ENCODE results near the gene ALK.

Gene ALK

DNA sequence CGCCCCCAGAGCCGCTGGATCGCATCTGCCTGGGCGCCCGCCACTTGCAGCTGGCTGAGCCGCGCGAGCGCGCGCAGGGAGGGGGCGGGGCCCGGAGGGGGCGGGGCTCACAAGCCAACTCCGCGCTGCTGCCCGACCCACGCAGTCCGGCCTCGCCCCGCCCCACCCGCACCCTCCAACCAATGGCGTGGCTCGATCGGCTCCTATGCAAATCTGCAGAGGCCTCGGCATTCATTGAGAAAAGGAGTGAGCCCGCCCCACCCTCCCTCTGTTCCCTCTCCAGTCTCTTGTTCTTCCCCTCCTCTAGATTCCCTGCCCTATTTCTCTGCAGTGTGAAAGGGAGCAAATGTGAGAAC lies at the start of gene ALK:
Gene ALK, minus strand, starts transcription at position 27 of the 356 bp plus-strand sequence. CDS start 927 bp downstream, outside the sequence.
- DNase-seq, result peak; percentile 91 to 97

DNA sequence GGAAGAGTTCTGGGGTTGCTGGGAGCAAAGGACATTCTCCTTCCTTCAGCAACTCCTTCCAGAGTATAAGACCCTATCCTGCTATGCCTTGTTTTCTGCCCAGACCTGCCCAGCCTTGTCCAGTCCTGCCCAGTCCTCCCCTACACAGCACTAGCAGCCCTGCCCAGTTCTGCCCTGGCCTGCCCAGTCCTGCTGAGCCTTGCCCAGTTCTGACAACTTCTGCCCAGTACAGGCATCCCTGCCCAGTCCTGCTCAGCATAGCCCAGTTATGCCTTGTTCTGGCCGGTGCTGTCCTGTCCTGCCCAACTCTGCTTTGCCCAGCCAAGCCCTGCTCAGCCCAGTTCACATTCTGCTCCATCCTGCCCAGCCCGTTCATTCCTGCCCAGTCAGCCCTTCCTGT lies 44.9 kb upstream of the ALK start:
- DNase-seq, result no peak

GRCh38 chr2:29963972-29964570 lies 42.7 kb upstream of the ALK start:
- no peak for DNase-seq

GRCh38 chr2:29962922-29963321 lies 41.5 kb upstream of the ALK start:
- DNase-seq, result no peak

- DNase-seq, result no peak
Observed at GRCh38 chr2:29954316-29954715, 32.9 kb upstream of the ALK start.

GRCh38 chr2:29952973-29953372 lies 31.6 kb upstream of the ALK start:
- DNase-seq, result no peak

GRCh38 chr2:29951576-29951975 lies 30.2 kb upstream of the ALK start:
- DNase-seq, result no peak

DNA sequence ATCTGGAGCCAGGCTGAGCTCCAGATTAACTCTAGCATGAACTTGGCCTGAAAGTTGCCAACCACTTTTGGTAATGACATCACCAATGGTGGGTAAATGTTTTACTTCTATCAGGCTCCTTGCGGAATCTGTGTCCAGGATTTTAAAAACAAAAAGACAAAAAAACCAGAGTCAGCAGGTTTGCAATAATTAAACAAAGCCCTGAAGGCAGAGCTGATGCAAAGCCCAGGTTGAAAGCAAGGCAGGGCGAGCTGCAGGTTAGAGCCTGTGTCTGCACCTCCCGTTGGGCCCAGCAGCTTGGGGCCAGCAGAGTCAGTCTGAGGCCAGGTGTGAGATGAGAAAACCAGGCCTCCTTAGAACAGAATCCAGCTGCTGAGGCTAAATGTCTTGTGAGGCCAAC lies 29.1 kb upstream of the ALK start:
- DNase-seq, result no peak

DNA sequence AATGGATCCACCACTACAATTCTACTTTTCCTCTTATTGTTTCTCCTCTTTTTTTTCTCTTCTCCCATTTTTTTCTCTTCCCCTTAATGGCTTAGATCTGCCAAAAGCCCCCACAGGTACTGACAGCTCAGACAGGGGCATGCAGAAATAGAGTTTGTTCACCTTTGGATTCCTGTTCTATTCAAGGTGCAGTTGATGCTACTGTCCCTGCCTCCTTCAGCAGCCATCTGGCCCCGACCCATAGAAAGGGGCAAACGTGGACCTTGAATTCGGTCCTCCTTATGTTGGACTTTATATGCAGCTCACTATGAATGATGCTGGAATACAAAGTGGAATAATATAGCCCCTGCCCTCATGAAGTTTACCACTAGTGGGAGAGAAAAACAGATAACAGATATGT lies 27.7 kb upstream of the ALK start:
- no peak for DNase-seq

DNA sequence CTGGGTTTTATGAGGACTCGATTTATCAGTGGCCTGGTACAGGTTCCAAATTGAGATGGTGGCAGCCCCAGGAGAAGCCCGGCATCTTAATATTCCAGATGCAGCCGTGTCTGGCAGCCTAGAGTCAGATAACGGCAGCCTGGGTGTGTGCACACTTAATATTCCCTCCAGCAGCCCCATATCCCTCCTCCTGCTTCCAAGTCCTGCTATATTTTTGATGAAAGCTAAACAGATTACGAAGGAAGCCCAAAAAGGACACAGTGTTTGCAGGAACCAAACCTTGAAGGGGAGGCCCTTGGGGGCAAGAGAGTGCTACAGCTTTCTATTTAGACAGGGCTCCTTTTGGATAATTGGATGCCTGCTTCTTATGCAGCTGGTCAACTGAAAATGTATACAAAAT lies 25.1 kb upstream of the ALK start:
- no peak for DNase-seq

- DNase-seq, result no peak
Observed at GRCh38 chr2:29942711-29943110, 21.3 kb upstream of the ALK start.

DNA sequence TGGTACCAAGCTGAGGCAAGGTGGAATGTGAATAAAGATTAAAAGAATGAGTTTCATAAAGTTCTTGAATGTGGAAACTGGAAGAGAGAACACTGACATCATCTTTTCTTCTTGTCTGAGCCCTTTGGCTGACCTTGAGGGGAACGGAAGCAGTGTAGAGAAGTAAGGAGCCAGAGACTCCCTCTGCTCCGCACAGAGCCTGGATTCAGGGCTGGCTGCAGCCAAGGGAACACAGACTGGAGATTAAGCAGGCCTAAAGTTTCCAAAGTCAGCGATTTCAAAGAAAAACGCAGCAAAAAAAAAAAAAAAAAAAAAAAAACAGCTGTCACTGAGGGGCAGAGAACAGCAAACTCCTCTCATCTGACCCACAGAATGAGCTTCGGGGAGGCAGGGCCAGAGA lies 19.3 kb upstream of the ALK start:
- DNase-seq, result no peak

DNA sequence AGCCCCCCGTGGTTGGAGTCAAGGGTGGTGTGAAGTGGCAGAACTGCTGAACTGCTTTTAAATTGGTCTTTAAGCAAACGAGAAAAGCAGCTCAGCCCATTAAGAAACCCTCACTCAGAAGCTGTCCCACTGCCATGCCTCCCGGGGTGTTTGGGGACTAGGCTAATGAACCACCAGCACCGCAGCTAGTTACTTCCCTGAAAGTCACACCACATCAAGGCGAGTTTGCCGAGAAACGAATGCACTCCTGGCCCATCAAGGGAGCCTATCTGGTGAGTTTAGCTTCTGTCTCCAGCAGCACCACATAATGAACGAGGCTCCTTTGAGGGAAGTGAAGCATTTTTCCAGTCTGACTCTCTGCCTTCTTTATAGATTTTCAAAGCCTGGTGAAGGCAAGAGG lies 14.6 kb upstream of the ALK start:
- DNase-seq, result no peak

DNA sequence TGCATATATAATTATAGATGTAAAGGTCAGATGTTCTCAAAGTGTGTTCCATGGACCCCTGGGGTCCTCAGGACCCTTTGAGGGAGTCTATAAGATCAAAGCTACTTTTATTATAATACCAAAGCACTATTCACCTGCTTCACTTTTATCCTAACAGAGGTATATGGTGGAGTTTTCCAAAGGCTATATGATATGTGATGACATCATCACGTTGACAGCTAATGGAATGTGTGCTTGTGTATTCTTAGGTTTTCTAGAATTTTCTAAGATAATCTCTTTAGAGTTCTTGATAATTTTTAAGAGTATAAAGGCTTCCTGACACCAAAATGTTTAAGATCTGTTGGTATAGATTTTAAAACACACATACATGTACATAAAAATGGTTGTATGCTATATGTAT lies 10.4 kb upstream of the ALK start:
- no peak for DNase-seq

- DNase-seq, result peak; percentile 39 to 83
Observed at GRCh38 chr2:29923110-29923721, 1.8 kb upstream of the ALK start.

DNA sequence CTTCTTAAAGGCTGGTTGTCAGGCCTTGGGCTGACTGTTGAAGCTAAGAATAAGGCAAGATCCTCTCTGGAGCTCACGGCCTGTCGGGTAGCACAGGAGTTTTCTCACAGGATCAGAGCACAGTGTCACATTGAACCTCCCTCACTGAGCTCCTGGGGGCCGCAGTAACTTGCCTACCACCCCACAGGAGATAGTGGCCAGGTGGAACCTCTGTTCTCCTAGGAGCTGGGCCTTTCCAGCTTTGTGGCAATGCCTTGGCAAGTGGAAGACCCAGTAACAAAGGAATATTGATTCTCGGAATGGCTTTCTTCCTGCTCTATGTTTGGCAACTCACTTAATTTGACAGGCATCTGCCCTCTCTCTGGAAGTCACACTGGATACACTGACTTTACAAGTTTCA lies 1.2 kb upstream of the ALK start:
- no peak for DNase-seq

- peak; percentile 18 to 84 for DNase-seq
Observed at GRCh38 chr2:29920631-29921559, 491 bp downstream of the ALK start.

GRCh38 chr2:29920130-29920577 lies 1.2 kb downstream of the ALK start:
- peak in 1 of 2 experiments; percentile 34 for DNase-seq

DNA sequence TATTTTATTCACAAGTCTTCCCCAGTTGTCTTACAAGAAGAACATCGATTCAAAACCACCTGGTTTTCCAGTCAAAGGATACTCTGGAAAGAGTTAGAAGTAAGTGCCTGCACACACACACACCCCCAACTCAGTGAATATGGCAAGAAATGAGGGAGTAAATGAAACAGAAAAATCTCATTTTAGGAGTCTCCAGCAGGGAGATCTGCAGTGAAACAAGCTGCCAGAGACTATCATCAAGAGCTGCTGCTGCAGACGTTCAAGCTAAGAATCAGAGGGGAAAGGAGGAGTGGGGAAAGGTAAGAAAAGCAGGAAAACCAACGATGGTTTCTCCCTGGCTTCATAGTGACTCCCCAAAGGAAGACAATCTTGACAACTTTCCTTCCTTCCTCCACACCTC lies 2.4 kb downstream of the ALK start:
- DNase-seq, result no peak

DNA sequence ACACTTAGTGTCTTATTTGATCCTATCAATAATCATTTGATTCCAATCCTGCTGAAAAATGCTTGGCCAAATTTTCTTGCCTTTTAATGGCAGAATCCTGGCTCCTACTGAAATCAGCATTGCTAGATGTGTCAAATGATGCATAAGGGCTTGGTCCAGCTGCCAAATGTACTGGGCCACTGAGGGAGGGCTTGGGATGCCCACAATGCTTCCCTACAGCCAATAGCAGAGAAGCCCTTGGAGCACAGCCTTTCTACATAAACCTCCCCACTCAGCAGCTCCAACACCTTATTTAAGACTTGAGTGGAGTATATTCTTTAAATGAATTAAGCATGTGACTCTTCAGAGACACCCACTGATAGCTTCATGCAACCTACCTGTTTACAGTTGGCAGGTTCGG lies 3.6 kb downstream of the ALK start:
- DNase-seq, result no peak

DNA sequence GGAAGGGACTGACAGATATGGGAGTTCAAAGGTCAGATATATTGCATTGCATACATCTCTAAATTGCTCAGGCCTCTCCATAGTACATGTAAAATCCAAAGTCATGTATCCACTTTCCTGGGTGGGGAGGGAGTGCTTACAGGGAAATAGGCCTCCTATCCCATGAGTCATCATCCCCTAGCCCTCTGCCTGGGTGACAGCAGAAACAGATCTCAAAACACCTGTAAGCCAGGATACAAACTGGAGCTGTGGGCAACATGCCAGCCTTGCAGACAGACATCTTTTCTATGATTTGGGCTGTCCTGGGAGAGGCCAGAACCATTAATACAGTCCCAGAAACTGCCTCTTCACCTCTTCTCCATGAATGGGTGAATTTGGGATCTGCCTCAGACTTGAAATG lies 4.8 kb downstream of the ALK start:
- DNase-seq, result peak in 1 of 2 experiments; percentile 54

- DNase-seq, result no peak
Observed at GRCh38 chr2:29910960-29911359, 10.4 kb downstream of the ALK start.

GRCh38 chr2:29910465-29910864 lies 10.9 kb downstream of the ALK start:
- no peak for DNase-seq

DNA sequence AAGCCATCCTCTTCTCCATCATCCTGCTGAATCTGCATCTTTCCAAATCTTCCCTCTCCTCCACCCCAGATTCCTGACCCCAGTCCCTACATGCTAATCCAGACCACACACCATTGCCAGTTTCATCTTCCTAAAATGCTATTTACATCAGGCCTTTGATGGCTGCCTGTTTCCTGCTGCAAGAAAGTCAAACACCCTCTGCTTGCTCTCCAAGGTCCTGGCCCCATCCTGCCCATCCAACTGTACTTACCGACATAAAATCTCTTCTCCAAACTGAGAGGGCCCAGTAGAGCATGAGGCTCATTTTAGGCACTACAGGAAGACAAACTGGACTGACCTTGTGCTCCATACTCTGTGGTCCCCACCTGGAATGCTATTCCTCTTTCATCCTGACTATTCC lies 19.0 kb downstream of the ALK start:
- DNase-seq, result no peak

All from NCI-H524 (cell line).